Ishikawa (cell line): ENCODE measurements around the gene FTO.

Experiments
- EGR1 ChIP-seq: IDR thresholded peaks from 2 replicates; pipeline ENCODE4 v1.6.1; 2012
- TF ChIP-seq, protein P1 (sequence below): IDR thresholded peaks from 2 replicates; pipeline ENCODE4 v1.6.1; 2012; ENCODE audit warnings: low read depth, mild to moderate bottlenecking

DNA sequence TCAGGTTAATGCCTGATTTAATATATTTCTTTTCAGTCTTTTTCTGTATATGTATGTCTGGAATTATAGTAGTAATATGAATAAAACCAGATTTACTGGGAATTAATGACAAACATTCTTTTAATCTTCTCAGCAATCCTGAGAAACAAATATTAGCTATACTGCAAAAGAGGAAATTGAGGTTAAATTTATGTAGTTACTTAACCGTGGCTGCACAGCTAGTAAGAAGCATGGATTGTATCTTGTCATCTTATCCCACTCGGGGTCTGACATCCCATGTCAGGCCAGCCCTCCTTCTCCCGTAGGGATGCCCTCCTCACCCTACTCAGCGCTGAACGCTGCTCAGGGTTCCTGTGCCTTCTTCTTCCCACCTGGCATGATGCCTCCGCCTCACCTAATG is 143.0 kb downstream of the FTO start:
- TF ChIP-seq EGR1, result no peak
- TF ChIP-seq, protein P1, sequence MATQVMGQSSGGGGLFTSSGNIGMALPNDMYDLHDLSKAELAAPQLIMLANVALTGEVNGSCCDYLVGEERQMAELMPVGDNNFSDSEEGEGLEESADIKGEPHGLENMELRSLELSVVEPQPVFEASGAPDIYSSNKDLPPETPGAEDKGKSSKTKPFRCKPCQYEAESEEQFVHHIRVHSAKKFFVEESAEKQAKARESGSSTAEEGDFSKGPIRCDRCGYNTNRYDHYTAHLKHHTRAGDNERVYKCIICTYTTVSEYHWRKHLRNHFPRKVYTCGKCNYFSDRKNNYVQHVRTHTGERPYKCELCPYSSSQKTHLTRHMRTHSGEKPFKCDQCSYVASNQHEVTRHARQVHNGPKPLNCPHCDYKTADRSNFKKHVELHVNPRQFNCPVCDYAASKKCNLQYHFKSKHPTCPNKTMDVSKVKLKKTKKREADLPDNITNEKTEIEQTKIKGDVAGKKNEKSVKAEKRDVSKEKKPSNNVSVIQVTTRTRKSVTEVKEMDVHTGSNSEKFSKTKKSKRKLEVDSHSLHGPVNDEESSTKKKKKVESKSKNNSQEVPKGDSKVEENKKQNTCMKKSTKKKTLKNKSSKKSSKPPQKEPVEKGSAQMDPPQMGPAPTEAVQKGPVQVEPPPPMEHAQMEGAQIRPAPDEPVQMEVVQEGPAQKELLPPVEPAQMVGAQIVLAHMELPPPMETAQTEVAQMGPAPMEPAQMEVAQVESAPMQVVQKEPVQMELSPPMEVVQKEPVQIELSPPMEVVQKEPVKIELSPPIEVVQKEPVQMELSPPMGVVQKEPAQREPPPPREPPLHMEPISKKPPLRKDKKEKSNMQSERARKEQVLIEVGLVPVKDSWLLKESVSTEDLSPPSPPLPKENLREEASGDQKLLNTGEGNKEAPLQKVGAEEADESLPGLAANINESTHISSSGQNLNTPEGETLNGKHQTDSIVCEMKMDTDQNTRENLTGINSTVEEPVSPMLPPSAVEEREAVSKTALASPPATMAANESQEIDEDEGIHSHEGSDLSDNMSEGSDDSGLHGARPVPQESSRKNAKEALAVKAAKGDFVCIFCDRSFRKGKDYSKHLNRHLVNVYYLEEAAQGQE, result no peak
